Liver (tissue), 9 donors: ENCODE data around the gene SPATS1. TPM values are rescaled to one million over a fixed set of nuclear protein-coding genes. Genes with fewer than 3 reads are reported as not detected.

Source experiments
- DNase-seq: peaks from one replicate; pipeline ENCODE4 v3.0.0-alpha.2; 2017; ENCODE audit warnings: low spot score
- H3K27ac ChIP-seq, 2 donors: one replicate each; pipeline ENCODE4 v1.7.0; 2013; ENCODE audit warnings: inconsistent platforms in 2 of 2, low read length in 2 of 2, control low read depth in 1 of 2, low read depth in 1 of 2, mild to moderate bottlenecking in 1 of 2
- H3K27me3 ChIP-seq, 4 donors: one replicate each; pipeline versions ENCODE4 v1.6.1 to v1.7.0; 2013; ENCODE audit warnings: low read length in 3 of 4, inconsistent platforms in 1 of 4, mild to moderate bottlenecking in 1 of 4, moderate library complexity in 1 of 4; ENCODE audit not compliant: control insufficient read depth in 4 of 4, insufficient read depth in 4 of 4
- H3K36me3 ChIP-seq, 4 donors: one replicate each; pipeline versions ENCODE4 v1.6.1 to v1.7.0; 2013; ENCODE audit warnings: low read length in 3 of 4, mild to moderate bottlenecking in 3 of 4, low read depth in 1 of 4, moderate library complexity in 1 of 4; ENCODE audit not compliant: control insufficient read depth in 4 of 4, insufficient read depth in 3 of 4
- H3K4me1 ChIP-seq, 4 donors: one replicate each; pipeline versions ENCODE4 v1.6.1 to v1.7.0; 2013; ENCODE audit warnings: low read length in 3 of 4, mild to moderate bottlenecking in 3 of 4, moderate library complexity in 1 of 4; ENCODE audit not compliant: control insufficient read depth in 4 of 4, insufficient read depth in 4 of 4
- H3K4me3 ChIP-seq, 3 donors: one replicate each; pipeline versions ENCODE4 v1.6.1 to v1.7.0; 2013; ENCODE audit warnings: low read length in 3 of 3, control low read depth in 1 of 3, low read depth in 1 of 3, mild to moderate bottlenecking in 1 of 3
- H3K9ac ChIP-seq, 2 donors: one replicate each; pipeline ENCODE4 v1.7.0; 2013; ENCODE audit warnings: low read length in 2 of 2, mild to moderate bottlenecking in 2 of 2, moderate library complexity in 2 of 2, control low read depth in 1 of 2, low read depth in 1 of 2
- H3K9me3 ChIP-seq, 4 donors: one replicate each; pipeline versions ENCODE4 v1.6.1 to v1.7.0; 2013; ENCODE audit warnings: low read length in 3 of 4; ENCODE audit not compliant: control insufficient read depth in 4 of 4
- ATF3 ChIP-seq: IDR thresholded peaks from 2 replicates; pipeline ENCODE4 v1.6.1; 2016; ENCODE audit warnings: antibody characterized with exemption
- EGR1 ChIP-seq, 2 donors: IDR thresholded peaks; 2 replicates each; pipeline ENCODE4 v1.6.1; 2016 to 2018; ENCODE audit warnings: antibody characterized with exemption in 2 of 2, low read depth in 2 of 2
- FOXA1 ChIP-seq: IDR thresholded peaks from 2 replicates; pipeline ENCODE4 v1.6.1; 2016; ENCODE audit warnings: antibody characterized with exemption
- FOXA2 ChIP-seq: IDR thresholded peaks from 2 replicates; pipeline ENCODE4 v1.6.1; 2016; ENCODE audit warnings: antibody characterized with exemption
- GABPA ChIP-seq, 2 donors: IDR thresholded peaks in 1 of 2; conservative IDR thresholded peaks in 1 of 2; 2 replicates each; pipeline ENCODE4 v1.6.1; 2016; ENCODE audit warnings: antibody characterized with exemption in 2 of 2, mild to moderate bottlenecking in 1 of 2, moderate library complexity in 1 of 2
- HNF4A ChIP-seq, 2 donors: conservative IDR thresholded peaks; 2 replicates each; pipeline ENCODE4 v1.6.1; 2016; ENCODE audit warnings: antibody characterized with exemption in 2 of 2, mild to moderate bottlenecking in 2 of 2
- HNF4G ChIP-seq: IDR thresholded peaks from 2 replicates; pipeline ENCODE4 v1.6.1; 2016; ENCODE audit warnings: antibody characterized with exemption
- JUND ChIP-seq, 2 donors: IDR thresholded peaks; 2 replicates each; pipeline ENCODE4 v1.6.1; 2016; ENCODE audit warnings: antibody characterized with exemption in 2 of 2
- NR2F2 ChIP-seq: IDR thresholded peaks from 2 replicates; pipeline ENCODE4 v1.6.1; 2016; ENCODE audit warnings: antibody characterized with exemption
- RAD21 ChIP-seq, 2 donors: IDR thresholded peaks; 2 replicates each; pipeline ENCODE4 v1.6.1; 2016; ENCODE audit warnings: antibody characterized with exemption in 2 of 2, mild to moderate bottlenecking in 2 of 2
- RXRA ChIP-seq, 2 donors: IDR thresholded peaks; 2 replicates each; pipeline ENCODE4 v1.6.1; 2017 to 2018; ENCODE audit warnings: antibody characterized with exemption in 2 of 2, mild to moderate bottlenecking in 1 of 2
- SP1 ChIP-seq: IDR thresholded peaks from 2 replicates; pipeline ENCODE4 v1.6.1; 2018; ENCODE audit warnings: antibody characterized with exemption, mild to moderate bottlenecking
- TAF1 ChIP-seq: conservative IDR thresholded peaks from 2 replicates; pipeline ENCODE4 v1.6.1; 2016; ENCODE audit warnings: antibody characterized with exemption, mild to moderate bottlenecking
- YY1 ChIP-seq: IDR thresholded peaks from 2 replicates; pipeline ENCODE4 v1.6.1; 2016; ENCODE audit warnings: antibody characterized with exemption, mild to moderate bottlenecking
- ZBTB33 ChIP-seq: IDR thresholded peaks from 2 replicates; pipeline ENCODE4 v1.6.1; 2016; ENCODE audit warnings: antibody characterized with exemption
- WGBS: extraction: QIAGEN DNeasy Blood & Tissue Kit; methylation state at CpG from one replicate; pipeline ENCODE4 v1.1.7; 2013; 5-methylcytosine and 5-hydroxymethylcytosine counted together
- polyA plus RNA-seq, 2 donors: library from polyadenylated mRNA; stranded (reverse) in 1 of 2; unstranded in 1 of 2; fragments of 200-250 nt in 1 of 2; fragments of >200 nt in 1 of 2; fragmentation: Nextera tagmentation in 1 of 2; extraction: Ambion mirVana in 1 of 2; gene quantifications; one replicate each; pipeline versions ENCODE4 v1.2.1 to v1.2.3, GENCODE V29; 2013 to 2015
- total RNA-seq, 2 donors: library from RNA; depleted of rRNA; stranded (reverse); fragments of >200 nt; gene quantifications; one replicate each; pipeline ENCODE4 v1.2.3, GENCODE V29; 2014
- TF ChIP-seq, protein P1 (sequence below): fragments of 150-350 bp; IDR thresholded peaks from 2 replicates; pipeline ENCODE4 v1.5.1; 2017; ENCODE audit warnings: improper control_type of control experiment, low read depth, low read length; ENCODE audit not compliant: missing input control
- TF ChIP-seq, protein P2 (sequence below): IDR thresholded peaks from 2 replicates; pipeline ENCODE4 v1.6.1; 2016; ENCODE audit warnings: antibody characterized with exemption, mild to moderate bottlenecking
- TF ChIP-seq, protein P3 (sequence below): IDR thresholded peaks from 2 replicates; pipeline ENCODE4 v1.6.1; 2016; ENCODE audit warnings: antibody characterized with exemption
- donor health status: healthy.
- donor health status: healthy.
- donor health status: healthy.
- donor health status: healthy.
- donor health status: healthy.

SPATS1 gene
- total and polyA plus RNA-seq, 4 donors, result not detected

DNA sequence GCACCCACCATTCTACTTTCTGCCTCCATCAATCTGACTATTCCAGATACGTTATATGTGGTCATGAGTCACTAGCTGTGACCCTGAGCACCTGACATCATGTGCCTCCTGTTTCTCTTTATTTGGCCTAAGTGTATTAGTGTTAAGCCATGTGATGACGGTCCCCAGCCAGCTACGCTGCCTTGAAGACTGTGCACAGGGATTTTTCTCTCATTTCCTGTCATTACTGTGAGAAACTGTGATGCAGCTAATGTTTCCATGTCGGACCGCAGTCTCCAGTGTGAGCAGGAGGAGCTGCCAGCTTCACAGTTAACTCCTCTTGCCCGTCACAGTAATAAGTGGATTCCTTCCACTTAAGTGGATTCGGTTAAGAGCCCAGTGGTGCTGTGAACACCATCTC is 9.9 kb upstream of the SPATS1 start:
- Histone ChIP-seq H3K9ac (no peak overlapping the region), H3K27ac (no peak overlapping the region), H3K36me3 (no peaks in the 10 kb centered on the region), H3K27me3 (no peaks in the 10 kb centered on the region), H3K4me1 (no peaks in the 10 kb centered on the region), H3K9me3 (no peaks in the 10 kb centered on the region), H3K4me3 (no peak overlapping the region)
- no peak for TF ChIP-seq JUND (IDR thresholded peaks at IDR 0.05)
- TF ChIP-seq GABPA (IDR thresholded peaks at IDR 0.05 in 1 of 2, conservative IDR thresholded peaks at IDR 0.05 in 1 of 2), result no peak
- TF ChIP-seq FOXA1, result no peak
- TF ChIP-seq NR2F2, result no peak
- TF ChIP-seq TAF1, result no peak
- TF ChIP-seq, protein P1, sequence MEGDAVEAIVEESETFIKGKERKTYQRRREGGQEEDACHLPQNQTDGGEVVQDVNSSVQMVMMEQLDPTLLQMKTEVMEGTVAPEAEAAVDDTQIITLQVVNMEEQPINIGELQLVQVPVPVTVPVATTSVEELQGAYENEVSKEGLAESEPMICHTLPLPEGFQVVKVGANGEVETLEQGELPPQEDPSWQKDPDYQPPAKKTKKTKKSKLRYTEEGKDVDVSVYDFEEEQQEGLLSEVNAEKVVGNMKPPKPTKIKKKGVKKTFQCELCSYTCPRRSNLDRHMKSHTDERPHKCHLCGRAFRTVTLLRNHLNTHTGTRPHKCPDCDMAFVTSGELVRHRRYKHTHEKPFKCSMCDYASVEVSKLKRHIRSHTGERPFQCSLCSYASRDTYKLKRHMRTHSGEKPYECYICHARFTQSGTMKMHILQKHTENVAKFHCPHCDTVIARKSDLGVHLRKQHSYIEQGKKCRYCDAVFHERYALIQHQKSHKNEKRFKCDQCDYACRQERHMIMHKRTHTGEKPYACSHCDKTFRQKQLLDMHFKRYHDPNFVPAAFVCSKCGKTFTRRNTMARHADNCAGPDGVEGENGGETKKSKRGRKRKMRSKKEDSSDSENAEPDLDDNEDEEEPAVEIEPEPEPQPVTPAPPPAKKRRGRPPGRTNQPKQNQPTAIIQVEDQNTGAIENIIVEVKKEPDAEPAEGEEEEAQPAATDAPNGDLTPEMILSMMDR, result no peak
- no peak for DNase-seq
- 74% methylated on average over 7 of the region's 7 CpGs for WGBS

GRCh38 chr6:44333273-44333919 is 9.1 kb upstream of the SPATS1 start:
- Histone ChIP-seq H3K4me1 (no peaks in the 10 kb centered on the region), H3K36me3 (no peaks in the 10 kb centered on the region), H3K4me3 (no peak overlapping the region), H3K27me3 (no peaks in the 10 kb centered on the region), H3K27ac (no peak overlapping the region), H3K9ac (no peak overlapping the region), H3K9me3 (no peaks in the 10 kb centered on the region)
- TF ChIP-seq EGR1 (IDR thresholded peaks at IDR 0.05; ENCODE audit: low read depth in 2 of 2) (no peak), HNF4G (no peak), GABPA (IDR thresholded peaks at IDR 0.05 in 1 of 2, conservative IDR thresholded peaks at IDR 0.05 in 1 of 2) (no peak), HNF4A (conservative IDR thresholded peaks at IDR 0.05) (no peak), YY1 (no peak), JUND (IDR thresholded peaks at IDR 0.05) (no peak), FOXA2 (no peak), RXRA (IDR thresholded peaks at IDR 0.05) (no peak), ZBTB33 (no peak), SP1 (no peak), RAD21 (IDR thresholded peaks at IDR 0.05) (no peak), FOXA1 (no peak), ATF3 (no peak), NR2F2 (no peak), TAF1 (no peak)
- TF ChIP-seq, protein P1, result no peak
- TF ChIP-seq, protein P2, sequence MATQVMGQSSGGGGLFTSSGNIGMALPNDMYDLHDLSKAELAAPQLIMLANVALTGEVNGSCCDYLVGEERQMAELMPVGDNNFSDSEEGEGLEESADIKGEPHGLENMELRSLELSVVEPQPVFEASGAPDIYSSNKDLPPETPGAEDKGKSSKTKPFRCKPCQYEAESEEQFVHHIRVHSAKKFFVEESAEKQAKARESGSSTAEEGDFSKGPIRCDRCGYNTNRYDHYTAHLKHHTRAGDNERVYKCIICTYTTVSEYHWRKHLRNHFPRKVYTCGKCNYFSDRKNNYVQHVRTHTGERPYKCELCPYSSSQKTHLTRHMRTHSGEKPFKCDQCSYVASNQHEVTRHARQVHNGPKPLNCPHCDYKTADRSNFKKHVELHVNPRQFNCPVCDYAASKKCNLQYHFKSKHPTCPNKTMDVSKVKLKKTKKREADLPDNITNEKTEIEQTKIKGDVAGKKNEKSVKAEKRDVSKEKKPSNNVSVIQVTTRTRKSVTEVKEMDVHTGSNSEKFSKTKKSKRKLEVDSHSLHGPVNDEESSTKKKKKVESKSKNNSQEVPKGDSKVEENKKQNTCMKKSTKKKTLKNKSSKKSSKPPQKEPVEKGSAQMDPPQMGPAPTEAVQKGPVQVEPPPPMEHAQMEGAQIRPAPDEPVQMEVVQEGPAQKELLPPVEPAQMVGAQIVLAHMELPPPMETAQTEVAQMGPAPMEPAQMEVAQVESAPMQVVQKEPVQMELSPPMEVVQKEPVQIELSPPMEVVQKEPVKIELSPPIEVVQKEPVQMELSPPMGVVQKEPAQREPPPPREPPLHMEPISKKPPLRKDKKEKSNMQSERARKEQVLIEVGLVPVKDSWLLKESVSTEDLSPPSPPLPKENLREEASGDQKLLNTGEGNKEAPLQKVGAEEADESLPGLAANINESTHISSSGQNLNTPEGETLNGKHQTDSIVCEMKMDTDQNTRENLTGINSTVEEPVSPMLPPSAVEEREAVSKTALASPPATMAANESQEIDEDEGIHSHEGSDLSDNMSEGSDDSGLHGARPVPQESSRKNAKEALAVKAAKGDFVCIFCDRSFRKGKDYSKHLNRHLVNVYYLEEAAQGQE, result no peak
- TF ChIP-seq, protein P3, sequence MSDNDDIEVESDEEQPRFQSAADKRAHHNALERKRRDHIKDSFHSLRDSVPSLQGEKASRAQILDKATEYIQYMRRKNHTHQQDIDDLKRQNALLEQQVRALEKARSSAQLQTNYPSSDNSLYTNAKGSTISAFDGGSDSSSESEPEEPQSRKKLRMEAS, result no peak
- no peak for DNase-seq
- 80% methylated on average over 11 of the region's 11 CpGs for whole genome bisulfite sequencing
